DMS153 (cell line): ENCODE results near the gene PIAS2.
"Not testable (repeated sequence)": the region's sequence is repeated elsewhere in the genome, so short reads cannot be mapped to it uniquely, and the experiment has no call there.

ENCODE experiments used
- DNase-seq: peaks from one replicate; lab custom pipeline; 2025; lab: John Stamatoyannopoulos, UW

PIAS2 gene

DNA sequence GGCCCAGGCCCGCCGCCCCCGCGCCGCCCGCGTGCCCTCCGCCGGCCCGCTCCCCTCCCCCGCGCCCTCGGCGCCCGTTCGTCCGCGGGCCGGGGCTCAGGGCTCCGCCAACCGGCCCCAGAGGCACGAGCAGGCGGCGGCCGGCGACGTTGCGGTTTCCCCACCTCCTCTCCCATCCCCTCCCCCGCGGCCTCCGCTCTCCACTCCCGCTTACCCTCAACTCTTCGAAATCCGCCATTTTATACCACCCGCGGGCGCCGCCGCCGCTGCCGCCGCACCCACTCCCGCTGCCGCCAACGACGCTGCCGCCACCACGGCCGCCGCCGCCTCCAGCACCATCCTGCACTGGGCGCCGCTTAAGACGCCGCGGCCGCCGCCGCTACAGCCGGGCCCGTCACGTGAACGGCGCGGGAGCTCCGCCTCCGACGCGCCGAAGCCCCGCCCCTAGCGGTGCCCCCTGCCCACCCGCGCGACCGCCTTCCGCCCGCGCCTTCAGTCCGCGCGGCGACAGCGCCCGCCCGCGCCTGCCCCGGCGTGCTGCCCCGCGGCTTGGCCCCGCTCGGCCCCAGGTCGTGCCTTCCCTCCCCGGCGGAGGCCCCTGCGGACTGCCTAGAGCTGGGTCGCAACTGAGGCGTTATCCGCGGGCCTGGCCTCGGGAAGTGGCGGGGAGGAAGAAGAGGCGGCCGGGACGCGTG, at the start of gene PIAS2, which contains the start of gene KATNAL2:
TSS of gene PIAS2 (minus strand) at position 400 of the 695 bp plus-strand sequence. CDS start at position 238, 162 bp downstream.
TSS of gene KATNAL2 (plus strand) at position 495 of the 695 bp plus-strand sequence. CDS start 29,271 bp downstream, outside the sequence.
- DNase-seq: peak; percentile 42

DNA sequence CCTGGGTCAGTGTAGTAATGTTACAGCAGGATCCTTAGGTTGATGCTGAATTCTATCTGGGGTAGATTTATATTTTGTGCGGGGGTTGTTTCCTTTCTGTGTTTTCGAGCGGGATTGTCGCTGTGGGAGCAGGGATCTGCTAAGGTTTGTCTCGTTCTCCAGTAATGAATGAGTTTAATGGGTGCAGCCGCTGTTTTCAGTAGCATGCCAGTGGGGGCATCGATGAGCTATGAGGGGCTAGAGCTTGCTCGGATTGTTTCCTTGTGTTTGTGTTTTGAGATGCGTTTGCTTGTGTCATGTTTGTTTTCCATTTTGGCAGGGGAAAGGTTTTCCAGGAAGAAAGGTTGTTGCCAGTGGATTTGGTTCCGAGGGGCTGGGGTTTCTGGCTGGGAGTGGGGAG, 49.0 kb upstream of the PIAS2 start:
- not testable (repeated sequence) for DNase-seq

- not testable (repeated sequence) for DNase-seq
Measured at GRCh38 chr18:46964579-46965293, 47.4 kb upstream of the PIAS2 start.

- not testable (repeated sequence) for DNase-seq
Measured at GRCh38 chr18:46963656-46964578, 46.6 kb upstream of the PIAS2 start.

DNA sequence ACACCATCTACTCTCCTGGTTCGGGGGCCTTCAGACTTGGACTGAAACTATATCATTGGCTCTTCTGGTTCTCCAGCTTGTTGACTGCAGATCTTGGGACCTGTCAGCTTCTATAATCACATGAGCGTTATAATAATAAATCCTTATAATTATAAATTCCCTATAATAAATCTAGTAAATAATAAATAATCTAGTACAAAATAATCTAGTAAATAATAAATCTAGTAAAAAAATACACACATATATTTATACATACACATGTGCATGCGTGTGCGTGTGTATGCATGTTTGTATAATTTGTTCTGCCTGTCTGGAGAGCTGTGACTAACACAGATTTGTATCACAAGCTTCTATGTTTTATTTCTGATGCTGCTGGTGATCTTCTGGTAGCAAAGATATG, 40.9 kb upstream of the PIAS2 start:
- DNase-seq: no peak

- no peak for DNase-seq
Measured at GRCh38 chr18:46953195-46953594, 35.9 kb upstream of the PIAS2 start.

GRCh38 chr18:46950064-46950656, 32.9 kb upstream of the PIAS2 start:
- no peak for DNase-seq

- DNase-seq: peak; percentile 84
Measured at GRCh38 chr18:46946656-46947282, 29.5 kb upstream of the PIAS2 start.

DNA sequence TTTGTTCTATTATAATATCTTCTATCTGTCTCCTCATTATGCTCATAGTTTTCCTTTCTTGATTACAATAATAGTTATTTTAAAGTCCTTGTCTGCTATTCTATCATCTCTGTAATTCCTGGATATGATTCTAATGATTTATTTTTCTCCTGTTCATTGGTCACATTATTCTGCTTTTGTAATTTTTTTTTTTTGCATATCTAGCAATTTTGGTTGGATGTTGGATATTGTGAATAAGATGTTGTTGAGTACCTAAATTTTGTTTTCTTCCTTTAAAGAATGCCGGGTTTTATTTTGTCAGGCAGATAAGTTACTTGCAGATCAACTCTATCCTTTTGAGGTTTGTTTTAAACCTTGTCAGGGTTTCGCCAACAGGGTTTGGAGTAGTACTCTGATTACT, 25.3 kb upstream of the PIAS2 start:
- no peak for DNase-seq

DNA sequence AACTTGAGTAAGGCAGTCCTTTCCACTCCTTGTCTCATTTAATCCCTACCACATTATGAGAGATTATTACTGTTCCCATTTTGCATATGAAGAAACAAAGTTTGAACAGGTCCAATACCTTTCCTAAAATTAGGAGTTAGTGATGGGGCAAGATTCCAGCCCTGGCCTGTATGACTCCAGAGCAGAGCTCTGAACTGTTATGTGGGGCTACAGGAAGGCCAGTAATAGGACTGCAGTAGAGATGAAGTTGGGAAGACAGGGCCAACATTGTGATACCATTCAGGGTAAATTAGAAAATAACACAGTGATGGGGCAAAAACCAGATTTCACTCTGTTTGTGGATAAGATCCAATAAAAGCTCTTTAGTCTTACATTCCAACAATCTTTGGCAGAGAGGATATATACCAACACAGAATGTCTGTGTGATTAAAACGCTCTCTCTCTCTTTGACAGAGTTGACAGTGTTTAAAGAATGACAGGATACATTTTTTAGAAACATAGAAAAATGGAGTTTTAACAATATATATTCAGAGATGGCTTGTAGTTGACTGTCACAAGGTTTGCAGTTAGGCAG, 22.8 kb upstream of the PIAS2 start:
- no peak for DNase-seq

GRCh38 chr18:46939337-46939963, 22.1 kb upstream of the PIAS2 start:
- no peak for DNase-seq

DNA sequence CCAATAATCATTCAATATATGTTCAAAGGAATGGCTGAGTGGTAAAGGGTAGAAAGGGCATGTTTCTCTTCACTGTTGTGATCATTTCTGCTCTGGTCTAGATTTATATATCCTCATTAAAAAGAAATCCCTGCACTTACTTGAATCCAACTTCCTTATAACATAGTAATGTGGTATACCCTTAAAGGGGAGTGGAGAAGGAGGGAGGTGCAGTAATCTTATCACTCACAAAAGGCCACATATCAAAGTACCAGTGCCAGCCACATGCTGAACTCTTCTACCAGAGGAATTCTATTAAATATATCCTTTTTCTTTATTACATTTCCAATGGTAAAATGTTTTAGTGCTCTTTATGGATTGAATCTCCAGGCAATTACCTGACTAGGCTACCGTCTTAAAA, 3.3 kb upstream of the PIAS2 start:
- no peak for DNase-seq

- no peak for DNase-seq
Measured at GRCh38 chr18:46920067-46920466, 2.8 kb upstream of the PIAS2 start.

GRCh38 chr18:46917803-46918600, 695 bp upstream of the PIAS2 start:
- DNase-seq: no peak

GRCh38 chr18:46916551-46917107, 678 bp downstream of the PIAS2 start:
- DNase-seq: no peak

DNA sequence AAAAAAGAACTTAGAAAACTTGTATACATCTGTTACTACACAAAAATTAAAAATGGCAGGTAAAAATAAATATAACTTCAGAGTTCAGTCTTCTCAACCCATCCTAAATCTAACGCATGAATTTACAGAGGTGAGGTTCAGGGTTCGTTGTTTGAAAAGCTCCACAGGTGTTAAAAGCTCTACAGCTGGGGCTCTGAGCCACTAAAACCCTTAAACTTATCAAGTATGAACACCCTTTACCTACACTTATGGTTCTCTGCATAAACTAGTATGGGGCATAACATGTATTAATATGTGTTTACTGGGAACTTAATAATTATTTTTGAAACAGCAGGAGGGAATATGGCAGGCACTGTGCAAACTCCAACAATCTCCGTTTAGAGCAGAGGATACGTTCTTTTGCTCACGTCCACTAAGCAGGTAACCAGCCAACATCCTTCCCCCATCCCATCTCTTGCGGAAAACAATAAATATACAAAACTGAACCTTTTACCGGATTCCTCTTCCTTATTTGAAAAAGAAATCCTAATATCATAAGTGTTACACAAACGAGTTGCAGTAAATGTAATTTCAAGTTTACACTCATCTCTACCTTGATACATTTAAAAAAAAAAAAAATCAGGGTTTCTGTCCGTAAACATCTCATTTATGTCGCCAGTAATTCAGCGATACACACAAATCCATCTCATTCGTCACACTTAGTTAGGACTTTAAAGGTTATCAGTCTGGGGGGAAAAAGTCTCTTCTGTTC, 1.3 kb downstream of the PIAS2 start:
- no peak for DNase-seq

- no peak for DNase-seq
Measured at GRCh38 chr18:46910856-46911255, 6.5 kb downstream of the PIAS2 start.

DNA sequence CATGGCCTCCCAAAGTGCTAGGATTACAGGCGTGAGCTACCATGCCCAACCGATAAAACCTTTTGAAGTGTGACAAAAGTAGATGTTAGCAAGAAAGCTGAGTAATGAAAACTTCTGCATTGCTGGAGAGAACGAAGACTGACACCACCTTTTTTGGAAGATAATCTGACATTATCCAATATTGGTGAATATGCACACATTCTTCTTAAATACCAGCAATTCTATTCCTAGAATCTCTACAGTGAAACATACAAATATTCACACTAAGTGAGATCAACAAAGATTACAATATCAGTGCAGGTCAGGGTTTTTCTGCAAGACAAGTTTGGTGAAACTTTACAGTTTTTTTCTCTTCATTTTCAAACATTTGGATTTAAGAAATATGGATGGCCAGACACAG, 7.8 kb downstream of the PIAS2 start:
- DNase-seq: no peak

DNA sequence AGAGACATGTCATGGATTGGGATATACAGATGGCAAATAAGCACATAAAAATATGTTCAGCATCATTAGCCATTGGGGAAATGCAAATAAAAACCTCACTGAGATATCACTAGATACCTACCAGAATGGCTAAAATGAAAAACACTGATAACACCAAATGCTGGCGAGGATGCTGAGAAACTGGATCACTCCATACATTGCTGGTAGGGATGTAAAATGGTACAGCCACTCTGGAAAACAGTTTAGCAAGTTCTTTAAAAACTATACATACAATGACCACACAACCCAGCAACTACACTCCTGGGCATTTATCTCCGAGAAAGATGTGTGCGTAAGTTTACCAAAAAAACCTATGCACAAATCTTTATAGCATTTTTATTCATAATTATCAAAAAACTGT, 13.9 kb downstream of the PIAS2 start:
- no peak for DNase-seq
